GM12878 (cell line): ENCODE measurements around the gene MYOM3. TPM values are rescaled to one million over a fixed set of nuclear protein-coding genes. Genes with fewer than 3 reads are reported as not detected.
A peak's percentile ranks its signal among the peaks of the same experiment; 100 is the strongest.

Experiments
- BCL11A ChIP-seq: IDR thresholded peaks from 2 replicates; pipeline ENCODE4 v1.6.1; 2011; ENCODE audit warnings: low read depth, low read length
- BHLHE40 ChIP-seq, 2 experiments: fragments of 450-650 bp in 1 of 2; IDR thresholded peaks; 2 replicates each; pipeline ENCODE4 v1.6.1; 2011 to 2017; ENCODE audit warnings: low read depth in 2 of 2, borderline replicate concordance in 1 of 2, improper control_type of control experiment in 1 of 2, low read length in 1 of 2, mild to moderate bottlenecking in 1 of 2
- CBFB ChIP-seq: IDR thresholded peaks from 2 replicates; pipeline ENCODE4 v1.6.1; 2016; ENCODE audit warnings: antibody characterized with exemption, low read depth
- CTCF ChIP-seq, 3 experiments: IDR thresholded peaks in 2 of 3; conservative IDR thresholded peaks in 1 of 3; 2 replicates each; pipeline ENCODE4 v1.5.1; 2011; ENCODE audit warnings: low read depth in 3 of 3, low read length in 3 of 3, mild to moderate bottlenecking in 3 of 3, control low read depth in 2 of 3, moderate library complexity in 2 of 3, inconsistent platforms in 1 of 3, mixed read lengths in 1 of 3; ENCODE audit not compliant: control insufficient read depth in 2 of 3, insufficient read depth in 1 of 3; ENCODE audit errors: extremely low read depth in 1 of 3
- ETV6 ChIP-seq, 2 experiments: fragments of 450-650 bp in 1 of 2; IDR thresholded peaks in 1 of 2; conservative IDR thresholded peaks in 1 of 2; 2 replicates each; pipeline ENCODE4 v1.6.1; 2014; ENCODE audit warnings: antibody characterized with exemption in 1 of 2, borderline replicate concordance in 1 of 2, low read depth in 1 of 2, mild to moderate bottlenecking in 1 of 2, moderate library complexity in 1 of 2
- FOS ChIP-seq: IDR thresholded peaks from 3 replicates; pipeline ENCODE4 v1.6.1; 2011; ENCODE audit warnings: borderline replicate concordance; ENCODE audit not compliant: insufficient read length; ENCODE audit errors: extremely low read depth
- GABPA ChIP-seq: IDR thresholded peaks from 2 replicates; pipeline ENCODE4 v1.6.1; 2014; ENCODE audit warnings: antibody characterized with exemption, low read depth, mild to moderate bottlenecking, inconsistent platforms
- IKZF1 ChIP-seq: fragments of 450-650 bp; conservative IDR thresholded peaks from 2 replicates; pipeline ENCODE4 v1.6.1; 2017; ENCODE audit warnings: antibody characterized with exemption, mild to moderate bottlenecking
- IKZF2 ChIP-seq, 2 experiments: fragments of 450-650 bp; IDR thresholded peaks; 2 replicates each; pipeline ENCODE4 v1.6.1; 2017; ENCODE audit warnings: mild to moderate bottlenecking in 2 of 2, moderate library complexity in 2 of 2
- JUND ChIP-seq: IDR thresholded peaks from 2 replicates; pipeline ENCODE4 v1.6.1; 2012; ENCODE audit warnings: low read depth, mild to moderate bottlenecking, low read length, improper control_type of control experiment, moderate library complexity
- MLLT1 ChIP-seq: fragments of 450-650 bp; IDR thresholded peaks from 2 replicates; pipeline ENCODE4 v1.6.1; 2016; ENCODE audit warnings: mild to moderate bottlenecking
- NRF1 ChIP-seq: conservative IDR thresholded peaks from 2 replicates; pipeline ENCODE4 v1.6.1; 2011; ENCODE audit warnings: mild to moderate bottlenecking, low read depth, low read length, improper control_type of control experiment
- PAX8 ChIP-seq: fragments of 450-650 bp; IDR thresholded peaks from 2 replicates; pipeline ENCODE4 v1.6.1; 2017; ENCODE audit warnings: mild to moderate bottlenecking, moderate library complexity
- RCOR1 ChIP-seq: conservative IDR thresholded peaks from 2 replicates; pipeline ENCODE4 v1.6.1; 2012; ENCODE audit warnings: low read depth, low read length, improper control_type of control experiment
- SREBF2 ChIP-seq: IDR thresholded peaks from 2 replicates; pipeline ENCODE4 v1.6.1; 2012; ENCODE audit warnings: mild to moderate bottlenecking, low read length
- USF1 ChIP-seq: IDR thresholded peaks from 2 replicates; pipeline ENCODE4 v1.6.1; 2011; ENCODE audit warnings: borderline replicate concordance, low read depth, mild to moderate bottlenecking, moderate library complexity, mixed read lengths, low read length; ENCODE audit not compliant: insufficient read depth; ENCODE audit errors: extremely low read length
- YY1 ChIP-seq: IDR thresholded peaks from 2 replicates; pipeline ENCODE4 v1.6.1; 2011; ENCODE audit warnings: low read depth, mild to moderate bottlenecking, low read length
- ZBED1 ChIP-seq: IDR thresholded peaks from 2 replicates; pipeline ENCODE4 v1.6.1; 2016; ENCODE audit warnings: borderline replicate concordance
- ZBTB33 ChIP-seq: fragments of 450-650 bp; IDR thresholded peaks from 2 replicates; pipeline ENCODE4 v1.6.1; 2017; ENCODE audit warnings: mild to moderate bottlenecking
- polyA plus RNA-seq, 11 experiments: library from polyadenylated mRNA; depleted of rRNA in 4 of 11; unstranded in 6 of 11; stranded (reverse) in 5 of 11; fragments of >200 nt; fragmentation: Nextera tagmentation in 4 of 11; fragmentation: Illumina TruSeq in 1 of 11; extraction: Ambion mirVana in 4 of 11; extraction: Trizol in 1 of 11; gene quantifications; 1 replicate in 1 of 11; 2 replicates in 10 of 11; pipeline versions ENCODE4 v1.2.1 to v1.2.3, GENCODE V29; 2011 to 2016; ENCODE audit warnings: inconsistent platforms in 2 of 11, missing spikeins in 2 of 11, low read depth in 1 of 11
- total RNA-seq, 4 experiments: library from RNA; depleted of rRNA in 3 of 4; stranded (reverse); fragments of >200 nt in 3 of 4; fragmentation: Illumina TruSeq in 1 of 4; extraction: Trizol in 1 of 4; gene quantifications; 2 replicates each; pipeline versions ENCODE4 v1.2.1 to v1.2.3, GENCODE V29; 2013 to 2021

MYOM3 gene
- total and polyA plus RNA-seq, 10 of the 15 experiments (the other 5 are each of a cell fraction or from before 2014, with no cell fraction given), result 0.06 TPM; not detected in 9

DNA sequence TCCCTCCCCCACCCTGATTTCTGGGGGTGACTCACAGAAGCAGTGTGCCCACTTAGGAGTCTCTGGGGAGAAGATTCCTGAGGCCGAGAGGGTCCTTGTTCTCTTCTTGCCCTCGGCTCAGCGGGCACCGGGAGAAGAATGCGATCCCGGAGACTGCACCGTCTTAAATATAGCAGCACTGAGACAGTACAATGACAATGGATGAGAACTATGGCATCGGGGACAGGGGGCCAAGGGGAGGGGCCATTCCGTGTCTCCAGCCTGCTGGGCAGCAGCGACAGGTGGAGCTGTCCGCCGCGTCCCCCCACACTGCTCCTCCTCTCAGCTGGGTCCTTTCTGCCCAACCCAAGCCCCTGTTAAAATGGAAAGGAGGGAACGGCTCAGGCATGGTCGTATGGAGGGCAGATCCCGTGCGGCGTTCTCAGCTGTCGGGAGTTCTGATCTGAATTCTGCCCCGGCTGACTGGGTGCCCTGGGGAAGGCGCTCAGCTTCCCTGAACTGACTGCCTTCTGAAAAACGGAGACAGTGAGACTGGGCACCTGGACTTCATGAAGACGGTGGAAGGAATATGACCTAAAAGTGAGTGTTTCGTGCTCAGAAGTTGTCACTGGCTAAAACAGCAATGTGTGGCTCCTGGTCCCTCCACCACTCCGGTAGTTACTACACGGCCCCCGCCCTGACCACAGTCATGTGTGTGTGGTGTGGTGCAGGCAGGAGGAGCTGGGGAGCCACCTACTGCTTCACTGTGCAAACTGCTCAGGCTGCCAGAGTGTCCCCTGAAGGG, at the start of gene MYOM3 (continued):
- TF ChIP-seq ZBTB33 (no peak), YY1 (0 out of 2 replicates have a peak, but pooled peaks have one; percentile 47), ZBED1 (no peak), BHLHE40 (IDR thresholded peaks at IDR 0.05; ENCODE audit: borderline replicate concordance in 1 of 2, low read depth in 2 of 2, low read length in 1 of 2) (peak; percentile 24 to 64; a peak in 1 of 4 replicates), USF1 (no peak), GABPA (no peak), CTCF (IDR thresholded peaks at IDR 0.05 in 2 of 3, conservative IDR thresholded peaks at IDR 0.05 in 1 of 3; ENCODE audit: control insufficient read depth in 2 of 3, extremely low read depth in 1 of 3, insufficient read depth in 1 of 3, low read depth in 3 of 3, low read length in 3 of 3) (peak; percentile 42 to 70 (median 52); a peak in 5 of 6 replicates), IKZF1 (no peak), PAX8 (no peak), BCL11A (no peak), MLLT1 (no peak), RCOR1 (no peak), ETV6 (conservative IDR thresholded peaks at IDR 0.05 in 1 of 2, IDR thresholded peaks at IDR 0.05 in 1 of 2; ENCODE audit: borderline replicate concordance in 1 of 2, low read depth in 1 of 2) (no peak), FOS (no peak), JUND (no peak), NRF1 (no peak), IKZF2 (IDR thresholded peaks at IDR 0.05) (no peak), SREBF2 (no peak), CBFB (peak; percentile 73; the same call in 1 of the 2 replicates)
